Aorta (tissue), 5 donors: ENCODE data around the gene RBX1. TPM values are rescaled to one million over a fixed set of nuclear protein-coding genes. Genes with fewer than 3 reads are reported as not detected.
A peak's percentile ranks its signal among the peaks of the same experiment; 100 is the strongest.

Experiments used
- ATAC-seq: fragments of 200-7000 bp; cut with Tn5 transposase; one replicate; pipeline ENCODE4 v1.9.1; 2022; ENCODE audit warnings: moderate library complexity; ENCODE audit not compliant: low FRiP score
- DNase-seq, 2 donors: peaks; one replicate each; pipeline ENCODE4 v3.0.0-alpha.2; 2020
- H3K27ac ChIP-seq, 2 donors: one replicate each; pipeline ENCODE4 v1.5.1; 2013; ENCODE audit warnings: low read length in 2 of 2, mild to moderate bottlenecking in 2 of 2, moderate library complexity in 2 of 2, control low read depth in 1 of 2, inconsistent platforms in 1 of 2, low read depth in 1 of 2
- H3K27me3 ChIP-seq, 2 donors: one replicate each; pipeline ENCODE4 v1.6.1; 2013; ENCODE audit warnings: control low read depth in 1 of 2, low read length in 1 of 2, mild to moderate bottlenecking in 1 of 2, moderate library complexity in 1 of 2; ENCODE audit not compliant: insufficient read depth in 2 of 2, control insufficient read depth in 1 of 2
- H3K36me3 ChIP-seq, 2 donors: one replicate each; pipeline ENCODE4 v1.6.1; 2013; ENCODE audit warnings: control low read depth in 1 of 2, low read length in 1 of 2, mild to moderate bottlenecking in 1 of 2; ENCODE audit not compliant: insufficient read depth in 2 of 2, control insufficient read depth in 1 of 2
- H3K4me1 ChIP-seq, 2 donors: one replicate each; pipeline ENCODE4 v1.6.1; 2013; ENCODE audit warnings: low read length in 2 of 2, control low read depth in 1 of 2, mild to moderate bottlenecking in 1 of 2, moderate library complexity in 1 of 2; ENCODE audit not compliant: insufficient read depth in 2 of 2, control insufficient read depth in 1 of 2
- H3K4me3 ChIP-seq, 2 donors: one replicate each; pipeline ENCODE4 v1.5.1; 2013; ENCODE audit warnings: low read length in 2 of 2, control low read depth in 1 of 2, mild to moderate bottlenecking in 1 of 2
- H3K9me3 ChIP-seq: one replicate; pipeline ENCODE4 v1.6.1; 2013; ENCODE audit warnings: mild to moderate bottlenecking, low read length; ENCODE audit not compliant: control insufficient read depth
- WGBS, 2 donors: extraction: QIAGEN DNeasy Blood & Tissue Kit; methylation state at CpG; one replicate each; pipeline ENCODE4 v1.1.7; 2013; 5-methylcytosine and 5-hydroxymethylcytosine counted together
- intact Hi-C, 2 donors: fragments of 100-400 bp; cut with DNase I; formaldehyde crosslinking; loops; one replicate each; pipeline versions ENCODE4 v1.14.2 to v1.15.0; 2022
- polyA plus RNA-seq, 2 donors: library from polyadenylated mRNA; stranded (reverse); fragments of 200-250 nt; gene quantifications; one replicate each; pipeline ENCODE4 v1.2.3, GENCODE V29; 2013
- total RNA-seq, 2 donors: library from RNA; stranded (reverse); fragmentation: NEBNext Ultra II Directional; extraction: Animal tissue kit (Norgen Biotek cat#: 25700); gene quantifications; one replicate each; pipeline ENCODE4 v1.2.1, GENCODE V29; 2021
- donor health status: healthy with polysubstance abuse.
- donor health status: Bipolar disorder and iron deficiency.
- donor health status: DM: no; HTN: no; CAD: no.
- donor health status: DM: no; HTN: no; CAD: no.
- donor health status: DM: yes; HTN: yes; CAD: no.

The RBX1 gene
- total and polyA plus RNA-seq, 4 donors: 36.2 to 102 (median 50.1) TPM

DNA sequence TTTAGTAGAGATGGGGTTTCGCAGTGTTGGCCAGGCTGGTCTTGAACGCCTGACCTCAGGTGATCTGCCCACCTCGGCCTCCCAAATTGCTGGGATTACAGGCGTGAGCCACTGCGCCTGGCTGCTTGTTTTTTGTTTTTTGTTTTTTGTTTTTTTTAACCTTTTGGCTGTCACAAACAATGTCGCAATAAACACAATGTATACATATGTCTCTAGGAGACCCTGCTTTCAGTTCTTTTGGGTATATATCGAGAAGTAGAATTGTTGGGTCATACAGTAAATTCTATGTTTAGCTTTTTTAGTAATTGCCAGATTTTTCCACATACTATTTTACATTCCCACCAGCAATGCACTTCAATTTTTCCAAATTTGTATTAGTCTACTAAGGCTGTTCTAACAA is 28.0 kb downstream of the RBX1 start:
- Histone ChIP-seq H3K4me3 (no peak overlapping the region), H3K4me1 (no peaks in the 10 kb centered on the region), H3K27ac (no peak overlapping the region), H3K9me3 (no peaks in the 10 kb centered on the region), H3K36me3 (no peaks in the 10 kb centered on the region), H3K27me3 (no peaks in the 10 kb centered on the region)
- ATAC-seq (no peak), DNase-seq (peak; percentile 9 to 33)
- 92 to 94% methylated on average over 7 of the region's 7 CpGs for WGBS, 2 donors
- intact Hi-C loops: no loop called here

DNA sequence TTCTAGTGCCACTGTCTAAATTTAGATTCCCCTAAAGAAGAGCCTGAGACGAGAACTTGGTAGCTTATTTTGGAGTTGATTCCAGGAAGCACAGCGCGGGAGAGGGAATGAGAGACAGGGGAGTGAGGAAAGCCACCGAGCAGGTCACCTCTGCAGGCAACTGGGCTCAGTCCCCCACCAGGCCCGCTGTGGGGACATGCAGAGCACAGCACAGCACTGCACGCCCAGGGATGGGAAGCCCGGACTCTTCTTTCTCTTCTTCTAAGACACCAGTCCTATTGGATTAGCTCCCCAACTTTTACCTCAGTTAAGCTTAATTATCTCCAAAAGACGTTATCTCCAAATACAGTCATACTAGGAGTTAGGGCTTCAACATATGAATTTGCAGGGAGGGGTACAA is 28.7 kb downstream of the RBX1 start:
- ATAC-seq: no peak
- DNase-seq: peak in 1 of 2 donors; percentile 30
- Histone ChIP-seq H3K27me3 (no peaks in the 10 kb centered on the region), H3K4me1 (no peaks in the 10 kb centered on the region), H3K4me3 (no peak overlapping the region), H3K36me3 (no peaks in the 10 kb centered on the region), H3K27ac (no peak overlapping the region), H3K9me3 (no peaks in the 10 kb centered on the region)
- 65 to 69% methylated on average over 8 of the region's 8 CpGs for WGBS, 2 donors
- intact Hi-C loops: no loop called here

DNA sequence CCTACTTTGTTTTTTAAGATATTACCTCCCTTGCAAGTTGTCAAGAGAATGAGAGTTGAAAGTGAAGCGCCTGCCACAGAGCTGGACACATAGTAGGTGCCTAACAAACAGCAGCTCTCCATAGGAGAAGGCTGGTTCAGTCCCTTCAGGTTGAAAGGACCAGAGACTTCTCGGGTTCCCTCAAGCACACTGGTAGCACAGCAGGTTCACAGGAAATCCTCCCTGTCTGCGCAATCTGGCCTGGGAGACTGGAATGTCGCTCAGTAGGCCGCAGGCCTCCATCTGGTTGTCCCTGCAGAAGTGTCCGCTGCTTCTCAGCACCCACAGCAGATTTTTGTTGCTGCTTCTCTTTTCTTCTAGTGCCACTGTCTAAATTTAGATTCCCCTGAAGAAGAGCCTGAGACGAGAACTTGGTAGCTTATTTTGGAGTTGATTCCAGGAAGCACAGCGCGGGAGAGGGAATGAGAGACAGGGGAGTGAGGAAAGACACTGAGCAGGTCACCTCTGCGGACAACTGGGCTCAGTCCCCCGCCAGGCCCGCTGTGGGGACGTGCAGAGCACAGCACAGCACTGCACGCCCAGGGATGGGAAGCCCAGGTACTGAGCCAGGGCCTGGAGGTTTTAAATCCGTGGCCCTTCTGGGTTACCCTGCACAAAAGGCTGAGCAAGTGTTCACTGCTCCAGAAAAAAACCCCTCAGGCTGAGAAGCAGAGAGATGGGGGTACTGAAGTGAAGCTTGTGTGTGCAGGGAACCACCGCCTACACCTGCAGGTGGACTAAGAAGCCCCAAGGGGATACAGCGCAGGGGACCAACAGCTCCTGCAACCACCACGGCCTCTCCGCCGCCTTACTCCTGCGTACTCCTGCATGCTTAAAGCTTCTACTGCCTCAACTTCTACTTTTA is 31.6 kb downstream of the RBX1 start:
- no peaks in the 10 kb centered on the region for H3K27me3 ChIP-seq
- H3K4me3 ChIP-seq: no peak overlapping the region
- ATAC-seq (no peak), DNase-seq (peak in 1 of 2 donors; percentile 48)
- no peaks in the 10 kb centered on the region for H3K9me3 ChIP-seq
- no peaks in the 10 kb centered on the region for H3K4me1 ChIP-seq
- H3K36me3 ChIP-seq: no peaks in the 10 kb centered on the region
- 79% methylated on average over 21 of the region's 21 CpGs for WGBS, 2 donors
- no peak overlapping the region for H3K27ac ChIP-seq
- intact Hi-C loops: no loop called here

DNA sequence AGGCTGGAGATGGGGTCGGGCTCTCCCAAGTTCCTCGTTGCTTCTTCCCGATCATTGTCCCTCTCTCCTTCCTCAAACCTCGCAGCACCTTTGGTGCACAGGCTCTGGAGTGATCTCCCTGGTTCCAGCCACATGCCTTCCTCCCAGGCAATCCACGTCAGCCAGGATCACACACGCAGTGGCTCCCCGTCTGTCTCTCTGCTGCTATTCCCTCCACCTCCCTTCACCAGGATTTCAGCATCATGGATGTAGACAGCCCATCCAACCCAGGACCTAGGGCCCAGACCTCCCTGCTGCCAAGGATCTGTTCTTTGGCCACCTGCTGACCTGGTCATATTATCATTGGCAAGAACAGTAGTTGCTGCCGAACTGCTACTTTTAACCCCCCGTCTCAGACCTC is 40.1 kb downstream of the RBX1 start:
- no peak for ATAC-seq

DNA sequence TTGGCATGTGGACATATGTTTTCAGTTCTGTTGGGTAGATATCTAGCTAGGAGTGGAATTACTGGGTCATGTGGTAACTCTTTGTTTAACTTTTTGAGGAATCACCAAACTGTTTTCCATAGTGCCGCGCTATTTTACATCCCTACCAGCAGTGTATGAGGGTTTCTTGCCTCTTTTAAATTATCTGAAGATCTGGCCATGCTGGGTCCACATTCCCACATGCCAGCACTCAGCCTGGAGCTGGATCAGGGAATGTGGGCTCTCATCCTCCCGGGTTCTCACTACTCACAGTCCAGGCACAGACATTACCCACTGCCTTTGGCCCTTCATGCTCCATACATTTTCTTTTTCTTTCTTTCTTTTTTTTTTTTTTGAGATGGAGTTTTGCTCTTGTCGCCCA is 44.6 kb downstream of the RBX1 start:
- Histone ChIP-seq H3K4me1 (no peaks in the 10 kb centered on the region), H3K36me3 (no peaks in the 10 kb centered on the region), H3K27ac (no peak overlapping the region), H3K27me3 (no peaks in the 10 kb centered on the region), H3K9me3 (no peaks in the 10 kb centered on the region), H3K4me3 (no peak overlapping the region)
- intact Hi-C loops: no loop called here
- WGBS, 2 donors: 85 to 86% methylated on average over 4 of the region's 4 CpGs
- ATAC-seq: no peak
- DNase-seq: no peak

More for the DNA sequence above, 40.1 kb downstream of the RBX1 start:
- H3K36me3 ChIP-seq: no peaks in the 10 kb centered on the region
- intact Hi-C loops: no loop called here
- WGBS, 2 donors: 71 to 72% methylated on average over 9 of the region's 9 CpGs
- no peak for DNase-seq
- no peaks in the 10 kb centered on the region for H3K4me1 ChIP-seq
- H3K27me3 ChIP-seq: no peaks in the 10 kb centered on the region
- H3K27ac ChIP-seq: no peak overlapping the region
- H3K4me3 ChIP-seq: no peak overlapping the region
- H3K9me3 ChIP-seq: no peaks in the 10 kb centered on the region

DNA sequence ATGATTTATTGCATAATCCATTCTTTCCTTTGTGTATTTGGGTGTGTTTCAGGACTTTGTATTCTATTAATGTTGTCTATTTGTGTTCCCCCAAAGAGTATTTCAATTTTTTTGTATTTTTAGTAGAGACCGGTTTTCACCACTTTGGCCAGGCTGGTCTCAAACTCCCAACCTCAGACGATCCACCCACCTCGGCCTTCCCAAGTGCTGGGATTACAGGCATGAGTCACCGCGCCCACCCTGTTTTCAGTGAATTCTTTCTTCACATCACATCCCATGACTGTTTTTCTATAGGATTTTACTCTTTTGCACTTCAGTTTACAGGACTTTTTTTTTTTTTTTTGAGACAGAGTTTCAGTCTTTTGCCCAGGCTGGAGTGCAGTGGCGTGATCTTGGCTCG is 46.3 kb downstream of the RBX1 start:
- intact Hi-C loops: no loop called here
- no peaks in the 10 kb centered on the region for H3K27me3 ChIP-seq
- no peak overlapping the region for H3K4me3 ChIP-seq
- no peaks in the 10 kb centered on the region for H3K9me3 ChIP-seq
- no peaks in the 10 kb centered on the region for H3K4me1 ChIP-seq
- no peak for DNase-seq
- no peak overlapping the region for H3K27ac ChIP-seq
- no peak for ATAC-seq
- H3K36me3 ChIP-seq: no peaks in the 10 kb centered on the region
- WGBS, 2 donors: 80 to 84% methylated on average over 7 of the region's 7 CpGs

DNA sequence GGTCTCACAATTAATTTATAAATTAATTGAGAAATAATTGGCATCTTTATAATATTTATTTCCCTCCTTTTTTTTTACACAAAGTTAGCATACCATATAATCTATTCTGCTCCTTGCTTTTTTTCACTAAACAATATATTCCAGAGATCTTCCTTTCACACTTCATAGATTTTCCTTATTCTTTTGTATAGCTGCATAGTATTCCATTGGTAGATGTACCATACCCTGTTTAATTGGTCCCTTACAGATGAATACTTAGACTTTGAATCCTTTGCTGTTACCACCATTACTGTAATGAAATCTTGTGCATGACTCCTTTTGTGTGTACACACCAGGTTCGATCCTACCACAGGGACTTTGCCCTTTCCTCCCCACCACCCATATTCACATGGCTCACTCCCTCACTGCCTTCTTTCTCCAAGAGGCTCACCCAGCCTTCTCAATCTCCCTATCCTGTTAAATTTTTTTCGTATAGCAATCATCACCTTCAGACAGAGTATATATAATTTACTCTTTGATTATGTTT is 48.9 kb downstream of the RBX1 start:
- no peaks in the 10 kb centered on the region for H3K4me1 ChIP-seq
- H3K27ac ChIP-seq: no peak overlapping the region
- no peaks in the 10 kb centered on the region for H3K9me3 ChIP-seq
- no peaks in the 10 kb centered on the region for H3K36me3 ChIP-seq
- no peak for ATAC-seq
- DNase-seq: no peak
- WGBS, 2 donors: 85 to 93% methylated on average over 2 of the region's 2 CpGs
- no peak overlapping the region for H3K4me3 ChIP-seq
- no peaks in the 10 kb centered on the region for H3K27me3 ChIP-seq
- intact Hi-C loops: no loop called here

DNA sequence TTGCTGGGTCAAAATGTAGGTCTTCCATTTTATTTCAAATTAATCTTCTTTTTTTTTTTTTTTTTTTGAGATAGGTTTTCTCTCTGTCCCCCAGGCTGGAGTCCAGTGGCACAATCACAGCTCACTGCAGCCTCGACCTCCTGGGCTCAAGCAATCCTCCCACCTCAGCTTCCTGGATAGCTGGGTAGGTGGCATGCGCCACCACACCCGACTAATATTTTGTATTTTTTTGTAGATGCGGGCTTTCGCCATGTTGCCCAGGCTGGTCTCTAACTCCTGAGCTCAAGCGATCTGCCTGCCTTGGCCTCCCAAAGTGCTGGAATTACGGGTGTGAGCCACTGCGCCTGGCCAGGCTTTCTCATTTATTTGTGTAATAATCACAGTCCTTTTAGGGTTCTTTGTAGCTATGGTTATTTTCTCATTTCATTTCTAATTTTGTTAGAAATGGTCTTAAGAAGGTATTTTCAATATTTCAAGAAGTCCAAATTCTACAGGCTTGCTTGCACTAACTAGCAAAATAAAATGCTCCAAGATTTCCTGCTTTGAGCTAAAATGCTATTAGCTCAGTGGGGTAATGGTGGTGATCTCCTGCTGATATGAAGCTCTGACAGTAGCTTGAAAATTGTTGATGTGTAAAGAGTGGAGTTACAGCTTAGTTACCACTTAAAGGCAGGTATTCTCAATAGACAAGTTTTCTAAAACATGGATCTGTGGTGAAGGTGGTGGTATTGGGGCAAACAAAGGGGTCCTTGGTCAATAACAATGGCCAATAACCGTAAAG is 50.0 kb downstream of the RBX1 start:
- Histone ChIP-seq H3K27me3 (no peaks in the 10 kb centered on the region), H3K36me3 (no peaks in the 10 kb centered on the region), H3K4me3 (no peak overlapping the region), H3K4me1 (no peaks in the 10 kb centered on the region), H3K27ac (no peak overlapping the region), H3K9me3 (no peaks in the 10 kb centered on the region)
- DNase-seq: no peak
- no peak for ATAC-seq
- intact Hi-C loops: no loop called here
- 77 to 81% methylated on average over 9 of the region's 9 CpGs for WGBS, 2 donors
